ENCODE results near the gene TIMP2.
"Not testable (repeated sequence)": the region's sequence is repeated elsewhere in the genome, so short reads cannot be mapped to it uniquely, and the experiment has no call there.

TIMP2 gene

DNA sequence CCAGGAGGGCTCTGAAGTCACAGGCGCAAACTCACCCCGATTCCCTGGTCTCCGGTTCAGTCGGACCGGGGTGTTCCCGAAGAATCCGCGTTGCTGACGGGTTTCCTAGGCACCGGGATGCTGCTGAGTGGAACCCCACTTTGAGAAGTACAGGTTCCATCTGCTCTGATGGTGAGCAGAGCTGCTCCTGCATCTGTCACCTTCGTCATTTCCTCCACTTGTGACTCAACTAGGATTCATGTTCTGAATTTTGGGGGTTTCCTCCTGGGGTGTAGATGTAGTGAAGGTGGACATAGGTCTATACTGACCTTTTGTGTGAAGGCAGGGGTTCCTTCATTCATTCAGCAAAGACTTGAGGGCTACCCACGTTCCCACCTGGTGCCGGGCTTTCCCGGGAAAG lies 29.5 kb upstream of the TIMP2 start:
- no peak for FAIRE-seq

DNA sequence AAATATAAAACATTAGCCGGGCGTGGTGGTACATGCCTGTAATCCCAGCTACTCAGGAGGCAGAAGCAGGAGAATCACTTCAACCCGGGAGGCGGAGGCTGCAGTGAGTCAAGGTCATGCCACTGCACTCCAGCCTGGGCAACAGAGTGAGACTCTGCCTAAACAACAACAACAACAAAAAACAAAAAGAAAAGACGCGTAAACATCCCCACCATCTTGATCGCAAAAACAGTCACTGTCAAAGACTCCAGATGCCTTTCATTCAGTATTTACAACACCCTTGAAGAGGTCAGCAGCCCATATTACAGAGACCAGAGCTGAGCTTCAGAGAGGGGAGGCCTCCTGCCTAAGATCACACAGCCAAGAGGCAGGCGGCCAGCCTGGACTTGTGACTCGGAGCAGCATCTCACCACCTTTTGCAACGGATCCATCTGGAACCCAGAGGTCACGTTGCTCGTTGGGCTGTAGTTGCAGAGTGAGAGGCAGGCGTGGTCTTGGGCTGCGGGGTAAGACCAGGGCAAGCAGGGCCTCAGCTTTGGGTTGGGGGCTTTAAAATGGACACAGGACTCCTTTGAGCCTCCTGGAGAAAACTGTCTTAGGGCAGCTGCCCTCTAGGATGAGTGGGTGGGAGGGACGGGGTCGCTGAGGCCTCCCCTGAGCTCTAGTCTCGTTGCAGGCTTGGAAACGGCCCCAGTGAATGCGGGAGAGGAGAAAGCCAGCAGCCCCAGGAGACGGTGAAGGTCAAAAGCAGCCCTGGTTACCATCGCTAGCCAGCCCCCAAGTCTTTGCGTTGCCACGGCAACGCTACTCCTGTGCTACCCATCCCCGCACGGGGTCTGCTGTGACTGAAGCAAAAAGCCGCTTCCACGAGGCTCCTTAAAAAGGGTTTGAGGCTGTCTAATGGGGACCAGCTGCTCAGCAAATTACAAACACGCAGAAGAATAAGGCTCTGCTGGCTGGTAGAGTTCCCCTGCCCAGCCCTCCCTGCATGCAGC lies 28.5 kb upstream of the TIMP2 start:
- no peak for FAIRE-seq

DNA sequence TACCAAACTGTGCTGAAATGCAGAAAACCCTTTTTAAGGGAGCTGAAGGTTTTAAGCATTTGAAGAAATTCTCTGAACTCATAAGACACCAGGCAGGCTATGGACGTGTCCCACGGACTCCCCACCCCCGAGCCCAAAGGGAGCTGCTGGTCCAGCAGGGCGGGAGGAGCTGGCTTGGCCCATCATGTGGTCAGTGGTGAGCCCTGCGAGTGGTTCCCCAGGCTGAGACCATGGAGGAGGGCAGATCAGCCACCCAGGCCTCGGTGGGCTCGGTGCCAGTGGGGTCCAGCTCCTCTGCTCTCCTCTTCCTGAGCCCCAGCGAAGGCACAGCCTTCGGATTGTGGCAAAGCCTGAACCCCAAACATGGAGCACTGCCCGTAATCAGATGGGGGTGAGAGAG lies 27.5 kb upstream of the TIMP2 start:
- no peak for FAIRE-seq

DNA sequence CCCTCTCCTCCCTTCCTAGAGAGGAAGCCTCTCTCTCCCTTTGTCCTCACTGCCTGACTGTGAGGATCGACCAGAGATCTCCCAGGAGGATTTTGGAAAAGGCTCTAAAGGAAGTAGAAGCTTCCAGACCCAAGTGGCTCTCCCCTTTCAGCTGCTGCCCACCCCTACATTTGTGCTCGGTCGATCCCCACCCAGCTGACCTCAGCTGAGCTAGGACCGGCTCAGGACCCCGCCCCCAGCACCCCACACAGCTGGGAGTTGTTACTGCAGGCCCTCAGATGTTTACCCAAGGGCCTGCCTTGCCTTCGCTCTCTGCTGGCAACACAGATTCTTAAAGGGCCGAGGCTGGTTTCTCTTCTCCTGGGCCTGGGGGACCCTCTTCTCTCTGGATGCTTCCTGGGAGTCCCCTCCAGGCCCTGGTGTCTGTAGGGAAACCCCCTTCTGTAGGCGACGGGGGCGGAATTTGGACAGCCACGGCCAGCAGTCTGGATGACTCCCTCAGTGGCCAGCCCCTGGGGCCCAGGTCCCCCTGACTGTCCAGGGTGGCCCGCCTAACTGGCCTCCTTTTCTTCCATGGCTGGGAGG lies 26.9 kb upstream of the TIMP2 start:
- no peak for FAIRE-seq

DNA sequence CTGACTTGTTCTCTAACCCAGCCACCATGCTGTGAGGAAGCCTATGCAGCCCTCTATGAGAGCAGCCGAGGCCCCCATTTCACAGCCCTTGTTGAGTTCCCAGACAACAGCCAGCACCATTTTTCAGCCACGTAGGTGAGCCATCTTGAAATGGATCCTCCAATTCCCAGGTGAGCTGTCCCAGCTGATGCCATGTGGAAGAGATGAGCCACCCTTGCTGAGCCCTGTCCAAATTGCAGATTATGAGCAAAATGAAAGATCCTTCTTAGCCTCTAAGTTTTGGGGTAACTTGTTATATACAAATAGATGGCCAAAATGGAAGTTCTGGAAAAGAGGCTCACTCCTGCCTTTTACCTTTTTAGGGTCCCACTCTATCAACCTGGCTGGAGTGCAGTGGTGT lies 25.7 kb upstream of the TIMP2 start:
- no peak for FAIRE-seq

DNA sequence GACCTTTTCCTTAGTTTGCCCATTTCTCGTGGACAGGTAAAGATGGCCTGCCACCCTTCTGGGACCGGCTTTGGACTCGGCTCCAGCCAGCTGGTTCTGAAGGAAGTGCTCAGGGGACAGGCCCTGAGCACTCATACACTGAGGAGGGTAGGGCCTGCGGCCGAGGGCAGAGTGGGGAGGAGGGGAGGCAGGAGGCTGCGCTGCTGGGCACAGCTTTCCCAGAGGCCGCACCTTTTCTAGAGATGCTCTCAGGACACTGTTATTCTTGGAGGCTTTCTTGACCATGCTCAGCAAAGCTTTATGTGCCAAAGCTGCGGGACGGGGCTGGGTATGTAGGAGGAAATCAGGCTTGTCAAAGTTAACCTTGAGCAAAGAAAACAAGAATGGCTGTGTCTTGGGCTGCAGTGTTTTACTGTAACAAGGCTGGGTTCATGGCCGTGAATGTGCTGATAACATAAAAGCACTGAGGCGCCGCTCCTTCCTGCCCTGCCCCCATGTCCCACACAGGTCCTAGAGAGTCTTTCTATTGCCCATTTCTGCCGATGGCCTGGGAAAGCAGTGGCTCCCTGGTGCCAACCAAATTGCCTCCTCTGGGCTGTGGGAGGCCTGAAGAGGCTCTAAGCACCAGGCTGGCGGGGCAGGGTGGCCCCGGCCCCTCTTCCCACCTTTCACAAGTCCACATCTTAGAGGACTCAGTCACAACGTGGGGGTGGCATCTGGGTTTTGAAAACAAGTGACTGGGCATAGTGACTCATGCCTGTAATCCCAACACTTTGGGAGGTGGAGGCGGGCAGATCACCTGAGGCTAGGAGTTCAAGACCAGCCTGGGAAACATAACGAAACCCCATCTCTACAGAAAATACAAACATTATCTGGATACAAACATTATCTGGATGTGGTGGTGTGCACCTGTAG lies 22.3 kb upstream of the TIMP2 start:
- no peak for FAIRE-seq

DNA sequence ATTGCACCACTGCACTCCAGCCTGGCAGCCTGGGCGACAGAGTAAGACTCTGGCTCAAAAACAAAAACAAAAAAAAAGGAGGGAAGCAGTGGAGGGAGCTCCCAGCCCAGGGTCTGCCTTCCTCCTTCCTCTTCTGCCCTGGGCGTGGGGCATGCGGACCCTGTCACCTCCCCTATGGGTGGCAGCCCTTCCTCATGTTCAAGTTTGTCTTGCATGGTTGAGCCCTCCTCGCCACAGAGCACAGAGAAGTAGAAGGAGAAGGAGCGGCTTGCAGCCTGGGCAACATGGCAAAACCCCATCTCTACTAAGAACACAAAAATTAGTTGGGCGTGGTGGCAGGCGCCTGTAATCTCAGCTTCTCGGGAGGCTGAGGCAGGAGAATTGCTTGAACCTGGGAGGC lies 21.4 kb upstream of the TIMP2 start:
- FAIRE-seq = no peak

DNA sequence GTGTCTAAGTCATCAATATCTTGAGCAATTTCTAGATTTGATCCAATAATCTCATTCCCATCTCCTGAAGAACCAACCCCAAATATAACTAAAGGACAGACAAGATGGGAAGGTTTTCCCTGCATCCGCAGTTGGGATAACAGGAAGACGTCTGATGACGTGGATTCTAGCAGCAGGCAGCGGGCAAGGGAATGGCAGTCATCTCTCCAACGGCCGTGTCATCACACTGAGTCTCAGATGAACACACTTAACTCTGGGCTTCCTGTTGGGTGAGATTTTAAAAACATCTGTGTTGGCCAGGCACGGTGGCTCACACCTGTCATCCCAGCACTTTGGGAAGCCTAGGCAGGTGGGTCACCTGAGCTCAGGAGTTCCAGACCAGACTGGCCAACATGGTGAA lies 20.9 kb upstream of the TIMP2 start:
- FAIRE-seq = no peak

DNA sequence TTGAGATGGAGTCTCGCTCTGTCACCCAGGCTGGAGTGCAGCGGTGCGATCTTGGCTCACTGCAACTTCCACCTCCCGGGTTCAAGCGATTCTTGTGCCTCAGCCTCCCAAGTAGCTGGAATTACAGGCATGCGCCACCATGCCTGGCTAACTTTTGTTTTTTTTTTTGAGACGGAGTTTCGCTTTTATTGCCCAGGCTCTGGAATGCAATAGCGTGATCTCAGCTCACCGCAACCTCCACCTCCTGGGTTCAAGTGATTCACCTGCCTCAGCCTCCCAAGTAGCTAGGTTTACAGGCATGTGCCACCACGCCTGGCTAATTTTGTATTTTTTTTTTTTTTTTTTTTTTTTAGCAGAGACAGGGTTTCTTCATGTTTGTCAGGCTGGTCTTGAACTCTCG lies 20.3 kb upstream of the TIMP2 start:
- not testable (repeated sequence) for FAIRE-seq

DNA sequence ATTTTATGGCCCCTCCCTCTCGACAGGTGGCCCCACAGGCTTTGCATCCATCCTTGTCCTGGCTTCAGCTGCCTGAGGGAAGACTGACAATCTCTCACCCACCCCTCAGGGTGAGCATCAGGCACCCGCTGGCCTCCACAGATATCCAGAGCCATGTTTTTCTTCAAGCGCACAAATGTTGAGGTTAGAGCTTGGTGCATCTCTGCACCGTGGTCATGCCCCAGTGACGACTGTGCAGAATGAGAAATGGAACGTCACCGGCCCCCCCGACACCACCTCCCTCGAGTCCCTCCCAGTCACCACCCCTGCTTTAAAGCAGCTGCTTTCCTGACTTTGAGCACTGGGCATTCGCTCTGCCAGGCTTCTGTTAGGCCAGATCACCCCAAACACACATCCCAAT lies 19.8 kb upstream of the TIMP2 start:
- FAIRE-seq = no peak

DNA sequence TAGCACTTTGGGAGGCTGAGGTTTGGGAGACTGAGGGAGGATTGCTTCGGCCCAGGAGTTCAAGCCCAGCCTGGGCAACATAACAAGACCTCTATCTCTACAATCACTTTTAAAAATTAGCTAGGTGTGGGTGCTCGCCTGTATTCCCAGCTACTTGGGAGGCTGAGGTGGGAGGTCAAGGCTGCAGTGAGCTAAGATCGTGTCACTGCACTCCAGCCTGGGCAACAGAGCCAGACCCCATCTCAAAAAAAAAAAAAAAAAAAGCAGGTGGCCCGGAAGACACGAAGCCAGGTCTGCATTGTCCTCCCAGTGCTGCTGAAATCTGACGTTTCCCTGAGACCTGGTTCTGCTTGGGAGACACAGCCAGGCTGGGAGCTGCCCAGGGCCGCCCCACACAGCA lies 18.8 kb upstream of the TIMP2 start:
- no peak for FAIRE-seq

DNA sequence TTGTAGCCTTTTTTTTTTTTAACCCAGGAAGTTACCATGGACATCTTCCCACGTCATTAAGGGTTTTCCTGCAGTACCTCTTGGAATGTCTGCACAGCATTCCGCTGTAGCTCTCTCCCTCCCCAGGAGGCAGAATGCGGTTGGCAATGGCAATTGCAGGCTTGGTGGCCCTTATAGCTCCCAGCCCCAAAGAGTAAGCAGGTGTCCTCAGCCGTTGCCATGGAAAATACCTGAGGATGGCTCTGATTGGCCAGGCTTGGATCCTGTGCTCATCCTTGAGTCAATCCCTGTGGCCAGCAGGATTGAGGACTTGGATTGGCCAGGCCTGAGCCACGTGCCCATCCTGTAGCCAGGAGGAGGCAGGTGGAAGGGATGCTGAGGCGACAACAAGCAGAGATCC lies 15.5 kb upstream of the TIMP2 start:
- no peak for FAIRE-seq

DNA sequence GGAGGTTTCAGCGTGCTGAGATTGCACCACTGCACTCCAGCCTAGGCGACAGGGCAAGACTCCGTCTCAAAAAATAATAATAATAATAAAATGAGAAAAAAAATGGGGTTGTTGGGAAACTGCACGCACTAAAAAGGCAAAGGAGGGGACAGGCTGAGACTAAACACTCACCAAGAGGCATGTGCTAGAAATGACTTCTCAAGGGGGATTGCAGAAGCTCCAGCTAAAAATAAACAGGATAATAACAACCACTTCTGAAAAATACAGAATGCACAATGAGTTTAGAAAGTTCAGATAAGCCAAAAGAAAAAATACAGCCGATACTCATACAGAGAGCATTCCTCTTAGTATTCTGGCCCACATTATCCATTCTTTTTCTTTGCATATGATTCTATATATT lies 15.1 kb upstream of the TIMP2 start:
- FAIRE-seq = no peak

DNA sequence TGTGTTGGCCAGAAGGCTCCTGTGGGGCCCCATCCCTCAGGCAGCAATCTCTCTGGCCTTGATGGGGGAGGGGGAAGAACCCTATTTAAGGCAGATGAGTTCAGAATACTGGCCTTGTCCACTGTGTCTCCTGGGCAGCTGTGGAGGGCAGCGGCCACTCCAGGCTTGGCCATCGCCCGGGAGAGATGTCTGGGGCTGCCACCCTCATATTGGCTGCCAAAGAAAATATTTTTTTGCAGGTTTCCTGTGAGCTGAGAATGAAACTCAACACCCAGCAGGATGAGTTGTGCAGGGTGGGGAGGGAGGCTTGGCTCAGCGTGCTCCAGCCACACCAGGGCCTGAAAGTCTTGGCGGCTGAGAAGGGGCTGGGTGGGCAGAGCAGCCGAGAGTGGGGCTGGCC lies 14.4 kb upstream of the TIMP2 start:
- no peak for FAIRE-seq

DNA sequence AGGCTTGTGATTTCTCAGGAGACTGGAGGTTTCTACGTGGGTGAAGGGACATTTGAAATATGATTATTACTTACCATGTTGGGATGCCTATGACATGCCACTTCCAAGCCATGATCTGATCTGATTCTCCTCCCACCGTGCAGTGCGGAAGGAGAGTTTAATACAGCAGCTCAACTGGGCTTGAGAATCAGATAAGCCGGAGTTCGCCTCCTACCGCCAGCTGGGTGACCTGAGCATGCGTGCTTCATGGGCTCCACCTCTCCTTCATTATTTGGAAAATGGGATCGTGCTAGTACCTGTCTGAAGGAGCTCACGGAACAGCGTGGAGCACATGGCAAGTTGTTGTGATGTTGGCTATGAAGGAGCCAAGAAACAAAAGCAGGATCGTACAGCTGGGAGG lies 12.4 kb upstream of the TIMP2 start:
- FAIRE-seq = no peak

DNA sequence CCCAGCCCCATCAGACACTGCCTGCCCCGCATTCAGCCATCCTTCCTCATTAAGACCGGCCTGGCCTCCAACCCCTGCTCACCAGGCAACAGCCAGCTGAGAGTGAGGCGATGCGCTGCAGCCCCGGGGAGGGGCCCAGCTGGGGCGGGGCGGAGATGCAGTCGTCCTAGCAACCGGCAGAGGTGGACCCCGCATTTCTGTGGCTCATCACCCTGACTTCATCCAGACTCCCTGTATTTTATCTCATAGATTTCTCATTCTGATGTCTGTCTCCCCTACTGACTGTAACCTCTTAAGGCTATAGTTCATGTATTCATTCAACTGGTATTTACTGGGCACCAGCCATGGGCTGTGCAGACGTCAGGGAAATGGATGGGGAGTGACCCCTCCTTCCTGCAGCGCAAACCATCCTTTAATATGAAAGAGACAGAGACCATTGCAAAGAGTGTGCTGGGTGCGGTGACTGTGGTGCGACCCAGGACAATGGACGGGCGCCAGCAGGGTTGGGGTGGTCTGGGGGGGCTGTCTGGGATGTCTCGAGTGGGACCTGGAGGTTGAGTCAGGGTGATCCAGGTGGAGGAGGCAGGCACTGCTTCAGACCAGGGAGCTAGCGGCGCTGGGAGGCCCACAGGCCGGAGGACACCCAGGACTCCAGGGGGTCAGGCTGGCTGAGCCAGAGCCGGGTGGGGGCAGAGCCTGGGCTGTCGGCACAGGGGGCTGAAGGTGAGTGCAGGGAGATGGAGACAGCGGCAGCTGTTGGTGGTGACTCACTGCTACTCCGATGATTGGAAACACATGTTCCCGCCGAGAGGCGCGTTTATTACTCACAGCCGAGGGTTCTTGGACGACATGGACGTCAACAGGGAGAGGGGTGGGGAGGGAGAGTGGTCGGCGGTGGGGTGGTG lies 10.5 kb upstream of the TIMP2 start:
- no peak for FAIRE-seq

DNA sequence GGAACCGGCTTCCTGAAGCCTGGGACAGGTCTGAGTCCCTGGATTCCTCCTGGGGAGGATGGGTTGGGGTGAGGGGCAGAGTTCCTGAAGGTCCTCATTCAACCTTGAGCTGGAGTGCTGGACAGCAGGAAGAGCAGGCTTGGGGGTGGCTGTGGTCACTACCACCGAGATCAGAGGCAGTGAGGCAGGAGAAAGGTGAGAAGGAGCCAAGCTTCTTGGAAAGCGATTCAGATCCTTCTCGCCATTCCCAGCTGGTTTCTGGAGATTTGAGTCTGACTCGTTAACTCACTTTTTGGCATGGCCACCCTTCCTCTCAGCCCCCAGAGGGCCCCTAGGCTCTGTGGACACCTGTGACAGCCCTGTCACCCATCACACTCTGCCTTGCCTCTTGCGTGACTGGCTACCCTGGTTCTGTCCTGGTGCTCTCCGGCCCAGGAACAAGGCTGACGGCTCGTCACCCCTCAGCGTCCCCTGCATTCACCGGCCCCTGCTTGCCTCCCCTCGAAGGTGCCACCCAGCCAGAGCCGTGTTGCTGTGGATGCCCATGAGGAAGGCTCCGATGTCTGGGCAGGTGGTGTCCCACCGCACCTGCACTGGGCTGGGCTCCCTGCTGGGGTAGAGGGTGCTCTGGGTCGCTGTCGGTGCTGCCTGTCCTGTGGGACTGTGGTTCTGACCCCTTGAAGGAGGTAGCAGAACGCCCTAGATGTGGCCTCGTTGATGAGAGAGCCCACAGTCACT lies 9.7 kb upstream of the TIMP2 start:
- no peak for FAIRE-seq

DNA sequence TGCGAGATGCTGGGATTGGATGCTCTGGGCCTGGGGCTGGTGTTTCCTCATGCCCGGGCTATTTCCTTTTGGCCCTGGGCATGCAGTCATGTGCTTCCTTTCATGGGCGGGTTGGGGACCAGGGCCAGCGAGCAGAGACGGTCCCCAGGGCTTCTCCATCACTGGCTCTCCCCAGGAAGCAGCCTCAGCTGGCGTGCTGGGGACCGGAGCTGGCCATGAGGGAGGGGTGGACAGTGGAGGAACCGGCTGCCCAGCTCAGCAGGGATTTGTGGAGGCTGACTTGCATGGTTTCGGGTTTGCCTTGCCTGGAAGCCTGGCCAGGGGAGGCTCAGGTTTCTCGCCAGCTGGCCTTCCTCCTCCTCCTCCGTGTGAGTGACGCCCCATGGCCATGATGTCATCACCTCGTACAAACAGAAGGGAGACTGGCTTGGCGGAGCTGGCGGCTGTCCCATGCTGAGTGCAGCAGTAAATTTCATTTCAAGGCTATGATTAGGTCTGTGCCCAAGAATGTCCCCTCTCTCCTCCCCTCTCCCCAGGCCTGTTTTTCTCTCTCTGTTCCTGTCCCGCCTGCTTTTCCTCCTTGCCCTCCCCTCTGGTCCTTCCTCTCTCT lies 8.9 kb upstream of the TIMP2 start:
- no peak for FAIRE-seq

DNA sequence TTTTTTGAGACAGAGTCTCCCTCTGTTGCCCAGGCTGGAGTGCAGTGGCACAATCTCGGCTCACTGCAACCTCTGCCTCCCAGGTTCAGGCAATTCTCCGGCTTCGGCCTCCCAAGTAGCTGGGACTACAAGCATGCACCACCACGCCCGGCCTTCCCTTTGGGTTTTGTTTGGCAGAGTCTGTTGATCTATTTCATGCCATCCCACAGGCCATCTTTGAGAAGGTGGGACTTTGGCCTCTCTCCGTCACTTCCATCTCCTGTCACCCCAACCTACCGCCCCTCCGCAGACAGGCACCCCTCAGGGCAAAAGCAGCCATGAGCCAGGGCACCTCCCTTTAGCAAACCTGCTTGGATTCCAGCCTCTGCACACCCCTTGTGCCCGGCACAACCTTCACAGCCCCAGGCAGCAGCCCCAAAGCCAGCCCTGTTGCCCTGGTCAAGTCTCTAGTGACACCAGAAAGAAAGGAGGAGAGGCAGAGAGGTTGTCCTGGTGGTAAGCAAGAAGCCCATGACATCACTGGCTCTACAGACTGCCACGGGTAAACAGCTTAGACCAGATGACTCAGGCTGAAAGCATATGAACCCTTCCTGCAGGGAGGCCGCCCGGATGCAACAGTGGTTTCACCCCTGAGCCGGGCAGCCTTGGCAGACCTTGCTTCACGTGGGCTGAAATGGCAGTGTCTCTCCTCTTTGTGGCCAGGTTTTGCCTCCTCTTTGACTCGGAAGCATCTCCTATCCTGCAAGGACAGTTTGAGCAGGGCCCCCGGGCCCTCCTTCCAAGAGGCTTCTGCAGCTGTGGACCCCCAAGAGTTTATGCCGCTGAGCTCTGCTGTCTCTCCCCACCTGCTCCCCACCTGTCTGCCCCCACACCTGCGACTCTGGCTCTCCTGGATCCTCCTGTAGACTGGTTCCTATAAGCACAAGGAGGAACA lies 8.1 kb upstream of the TIMP2 start:
- no peak for FAIRE-seq

All from colon (tissue), 2 donors.